Liver (tissue), 3 donors: Measurements from ENCODE around the gene EML4.

Experiments
- GABPA ChIP-seq, 2 donors: IDR thresholded peaks in 1 of 2; conservative IDR thresholded peaks in 1 of 2; 2 replicates each; pipeline ENCODE4 v1.6.1; 2016; ENCODE audit warnings: antibody characterized with exemption in 2 of 2, mild to moderate bottlenecking in 1 of 2, moderate library complexity in 1 of 2
- HNF4G ChIP-seq: IDR thresholded peaks from 2 replicates; pipeline ENCODE4 v1.6.1; 2016; ENCODE audit warnings: antibody characterized with exemption
- JUND ChIP-seq, 2 donors: IDR thresholded peaks; 2 replicates each; pipeline ENCODE4 v1.6.1; 2016; ENCODE audit warnings: antibody characterized with exemption in 2 of 2
- NR2F2 ChIP-seq: IDR thresholded peaks from 2 replicates; pipeline ENCODE4 v1.6.1; 2016; ENCODE audit warnings: antibody characterized with exemption
- RAD21 ChIP-seq, 2 donors: IDR thresholded peaks; 2 replicates each; pipeline ENCODE4 v1.6.1; 2016; ENCODE audit warnings: antibody characterized with exemption in 2 of 2, mild to moderate bottlenecking in 2 of 2
- REST ChIP-seq: IDR thresholded peaks from 2 replicates; pipeline ENCODE4 v1.6.1; 2016; ENCODE audit warnings: antibody characterized with exemption, mild to moderate bottlenecking
- RXRA ChIP-seq, 2 donors: IDR thresholded peaks; 2 replicates each; pipeline ENCODE4 v1.6.1; 2017 to 2018; ENCODE audit warnings: antibody characterized with exemption in 2 of 2, mild to moderate bottlenecking in 1 of 2
- TAF1 ChIP-seq: conservative IDR thresholded peaks from 2 replicates; pipeline ENCODE4 v1.6.1; 2016; ENCODE audit warnings: antibody characterized with exemption, mild to moderate bottlenecking
- YY1 ChIP-seq: IDR thresholded peaks from 2 replicates; pipeline ENCODE4 v1.6.1; 2016; ENCODE audit warnings: antibody characterized with exemption, mild to moderate bottlenecking
- TF ChIP-seq, protein P1 (sequence below): fragments of 150-350 bp; IDR thresholded peaks from 2 replicates; pipeline ENCODE4 v1.5.1; 2017; ENCODE audit warnings: improper control_type of control experiment, low read depth, low read length; ENCODE audit not compliant: missing input control
- TF ChIP-seq, protein P2 (sequence below): IDR thresholded peaks from 2 replicates; pipeline ENCODE4 v1.6.1; 2016; ENCODE audit warnings: antibody characterized with exemption
- TF ChIP-seq, protein P3 (sequence below): IDR thresholded peaks from 2 replicates; pipeline ENCODE4 v1.6.1; 2016; ENCODE audit warnings: antibody characterized with exemption
- donor health status: healthy.
- donor health status: healthy.

- TF ChIP-seq, protein P1, sequence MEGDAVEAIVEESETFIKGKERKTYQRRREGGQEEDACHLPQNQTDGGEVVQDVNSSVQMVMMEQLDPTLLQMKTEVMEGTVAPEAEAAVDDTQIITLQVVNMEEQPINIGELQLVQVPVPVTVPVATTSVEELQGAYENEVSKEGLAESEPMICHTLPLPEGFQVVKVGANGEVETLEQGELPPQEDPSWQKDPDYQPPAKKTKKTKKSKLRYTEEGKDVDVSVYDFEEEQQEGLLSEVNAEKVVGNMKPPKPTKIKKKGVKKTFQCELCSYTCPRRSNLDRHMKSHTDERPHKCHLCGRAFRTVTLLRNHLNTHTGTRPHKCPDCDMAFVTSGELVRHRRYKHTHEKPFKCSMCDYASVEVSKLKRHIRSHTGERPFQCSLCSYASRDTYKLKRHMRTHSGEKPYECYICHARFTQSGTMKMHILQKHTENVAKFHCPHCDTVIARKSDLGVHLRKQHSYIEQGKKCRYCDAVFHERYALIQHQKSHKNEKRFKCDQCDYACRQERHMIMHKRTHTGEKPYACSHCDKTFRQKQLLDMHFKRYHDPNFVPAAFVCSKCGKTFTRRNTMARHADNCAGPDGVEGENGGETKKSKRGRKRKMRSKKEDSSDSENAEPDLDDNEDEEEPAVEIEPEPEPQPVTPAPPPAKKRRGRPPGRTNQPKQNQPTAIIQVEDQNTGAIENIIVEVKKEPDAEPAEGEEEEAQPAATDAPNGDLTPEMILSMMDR: no peak
- TF ChIP-seq, protein P2, sequence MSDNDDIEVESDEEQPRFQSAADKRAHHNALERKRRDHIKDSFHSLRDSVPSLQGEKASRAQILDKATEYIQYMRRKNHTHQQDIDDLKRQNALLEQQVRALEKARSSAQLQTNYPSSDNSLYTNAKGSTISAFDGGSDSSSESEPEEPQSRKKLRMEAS: no peak
- TF ChIP-seq REST (no peak), RAD21 (IDR thresholded peaks at IDR 0.05) (no peak), TAF1 (no peak), JUND (IDR thresholded peaks at IDR 0.05) (no peak), GABPA (IDR thresholded peaks at IDR 0.05 in 1 of 2, conservative IDR thresholded peaks at IDR 0.05 in 1 of 2) (no peak), YY1 (no peak), RXRA (IDR thresholded peaks at IDR 0.05) (no peak), NR2F2 (no peak), HNF4G (no peak)
- TF ChIP-seq, protein P3, sequence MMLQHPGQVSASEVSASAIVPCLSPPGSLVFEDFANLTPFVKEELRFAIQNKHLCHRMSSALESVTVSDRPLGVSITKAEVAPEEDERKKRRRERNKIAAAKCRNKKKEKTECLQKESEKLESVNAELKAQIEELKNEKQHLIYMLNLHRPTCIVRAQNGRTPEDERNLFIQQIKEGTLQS: no peak
Observed at GRCh38 chr2:42289222-42289621, 120.1 kb downstream of the EML4 start.
